ENCODE data around the gene COMMD7.
"Not testable (repeated sequence)": the region's sequence is repeated elsewhere in the genome, so short reads cannot be mapped to it uniquely, and the experiment has no call there.

COMMD7 gene

DNA sequence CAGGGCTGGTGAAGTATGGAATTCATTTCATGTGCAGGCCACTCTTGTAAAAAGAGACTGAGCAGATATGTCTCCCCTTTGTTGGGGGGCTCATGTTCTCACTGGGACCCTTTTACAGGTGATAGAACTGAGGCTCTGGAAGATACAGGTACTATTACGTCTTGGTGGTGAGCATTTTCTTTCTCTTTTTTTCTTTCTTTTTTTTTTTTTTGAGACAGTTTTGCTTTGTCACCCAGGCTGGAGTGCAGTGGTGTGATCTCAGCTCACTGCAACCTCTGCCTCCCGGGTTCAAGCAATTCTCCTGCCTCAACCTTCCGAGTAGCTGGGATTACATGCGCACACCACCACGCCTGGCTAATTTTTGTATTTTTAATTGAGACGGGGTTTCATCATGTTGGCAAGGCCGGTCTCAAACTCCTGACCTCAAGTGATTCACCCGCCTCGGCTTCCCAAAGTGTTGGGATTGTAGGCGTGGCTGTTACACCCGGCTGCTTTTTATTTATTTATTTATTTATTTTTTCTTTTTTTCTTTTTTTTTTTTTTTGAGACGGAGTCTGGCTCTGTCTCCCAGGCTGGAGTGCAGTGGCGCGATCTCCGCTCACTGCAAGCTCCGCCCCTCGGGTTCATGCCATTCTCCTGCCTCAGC is 22.1 kb upstream of the COMMD7 start:
- peak; percentile 51 for DNase-seq

DNA sequence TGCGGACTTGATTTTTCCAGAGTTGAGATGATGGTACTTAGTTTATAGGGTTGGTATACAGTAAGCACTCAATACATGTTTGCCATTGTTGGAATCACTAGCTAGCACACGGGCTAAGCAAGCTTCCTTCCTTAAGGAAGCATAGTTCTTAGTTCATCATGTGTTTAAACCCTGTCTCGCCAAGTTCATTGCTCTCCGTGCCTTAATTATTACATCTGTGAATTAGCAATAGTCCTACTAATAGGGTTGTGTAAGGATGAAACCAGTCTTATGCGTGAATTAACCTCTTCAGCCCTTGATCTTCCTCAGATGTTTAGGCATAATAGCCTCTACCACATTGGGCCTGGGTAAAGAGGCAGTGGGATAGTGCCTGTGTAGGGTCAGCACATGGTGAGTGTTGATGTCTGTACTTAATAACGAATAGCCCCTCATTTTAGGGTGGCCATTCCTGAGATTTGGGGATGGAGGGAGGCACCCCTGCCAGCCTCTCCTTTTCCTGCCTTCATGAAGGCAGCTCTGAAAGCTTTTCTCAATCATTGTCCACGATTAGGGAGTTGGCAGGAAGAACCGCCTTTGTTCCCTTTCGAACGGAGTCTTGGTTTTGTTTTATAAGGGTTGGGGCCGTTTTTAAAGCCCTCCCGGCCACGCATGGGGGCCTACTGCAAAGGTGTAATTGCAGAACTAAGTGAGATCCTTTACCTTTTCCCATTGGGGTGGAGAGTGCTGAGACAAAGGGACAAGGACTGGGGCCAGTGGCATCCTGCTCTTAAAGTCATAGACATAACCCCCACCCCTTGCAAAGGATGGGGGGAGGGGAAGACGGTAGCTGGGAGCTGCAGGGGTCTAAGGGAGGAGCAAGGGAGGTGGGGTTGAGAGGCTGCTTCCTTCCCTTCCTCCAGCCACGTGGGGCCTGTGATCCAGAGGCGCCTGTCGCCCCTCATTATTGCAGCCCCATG is 21.0 kb upstream of the COMMD7 start:
- no peak for DNase-seq

DNA sequence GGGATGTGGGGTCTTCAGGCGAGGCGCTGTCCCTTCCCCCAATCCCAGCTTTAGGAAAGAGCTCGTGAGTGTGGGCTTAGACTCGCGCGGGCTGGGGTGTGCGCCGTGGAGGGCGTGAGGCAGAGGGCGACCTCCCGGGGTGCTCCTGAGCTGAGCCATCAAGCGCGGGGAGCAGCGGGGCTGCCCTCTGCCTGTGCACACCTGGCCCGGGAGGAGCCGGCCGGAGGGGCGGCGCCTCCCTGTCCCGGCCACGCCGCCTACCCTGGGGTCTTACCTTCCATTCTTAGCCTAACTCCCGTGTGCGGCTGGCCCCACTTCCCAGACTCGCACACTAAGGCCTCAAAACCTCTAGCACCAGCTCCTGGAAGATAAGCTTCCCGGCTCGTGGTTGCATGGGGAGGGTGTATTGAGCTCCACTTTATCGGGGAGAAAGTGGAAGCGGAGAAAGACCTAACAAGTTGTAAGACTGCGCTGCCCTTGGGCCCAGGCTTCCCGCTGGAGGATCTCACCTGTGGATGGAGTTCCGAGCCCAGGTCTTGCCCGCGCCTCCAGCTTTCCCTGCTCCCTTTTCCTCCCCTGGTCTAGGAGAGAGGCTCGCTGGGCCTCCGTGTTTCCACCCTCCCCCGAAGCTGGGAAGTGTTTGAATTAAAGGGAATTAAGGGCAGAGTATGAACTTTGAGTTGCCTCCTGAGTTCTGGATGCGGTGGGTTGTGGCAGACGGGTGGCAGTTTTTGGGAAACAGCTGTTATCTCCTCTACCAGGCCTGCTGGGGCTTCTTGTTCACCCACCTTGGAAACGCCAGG is 20.1 kb upstream of the COMMD7 start:
- no peak for DNase-seq

DNA sequence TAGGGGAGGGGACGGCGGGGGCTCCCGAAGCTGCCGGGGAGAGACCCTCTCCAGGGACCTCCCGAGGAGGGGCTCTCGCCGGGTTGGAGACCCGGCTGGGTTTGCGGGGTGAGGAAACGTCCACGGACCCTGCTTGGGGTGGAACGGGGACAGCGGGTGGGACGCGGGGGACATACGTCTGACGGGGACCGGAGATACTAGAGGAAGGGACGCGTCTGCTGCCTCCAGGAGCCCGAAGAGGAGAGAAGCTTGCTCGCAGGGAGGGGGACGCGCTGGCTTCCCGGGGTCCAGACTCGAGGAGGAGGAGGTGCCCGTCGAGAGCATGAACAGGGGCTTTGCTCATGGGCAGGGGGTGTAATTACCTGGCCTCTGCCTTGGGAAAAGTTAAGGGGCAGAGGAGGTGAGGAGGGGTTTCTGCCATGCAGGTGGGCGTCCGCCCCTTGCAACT is 19.5 kb upstream of the COMMD7 start:
- no peak for DNase-seq

DNA sequence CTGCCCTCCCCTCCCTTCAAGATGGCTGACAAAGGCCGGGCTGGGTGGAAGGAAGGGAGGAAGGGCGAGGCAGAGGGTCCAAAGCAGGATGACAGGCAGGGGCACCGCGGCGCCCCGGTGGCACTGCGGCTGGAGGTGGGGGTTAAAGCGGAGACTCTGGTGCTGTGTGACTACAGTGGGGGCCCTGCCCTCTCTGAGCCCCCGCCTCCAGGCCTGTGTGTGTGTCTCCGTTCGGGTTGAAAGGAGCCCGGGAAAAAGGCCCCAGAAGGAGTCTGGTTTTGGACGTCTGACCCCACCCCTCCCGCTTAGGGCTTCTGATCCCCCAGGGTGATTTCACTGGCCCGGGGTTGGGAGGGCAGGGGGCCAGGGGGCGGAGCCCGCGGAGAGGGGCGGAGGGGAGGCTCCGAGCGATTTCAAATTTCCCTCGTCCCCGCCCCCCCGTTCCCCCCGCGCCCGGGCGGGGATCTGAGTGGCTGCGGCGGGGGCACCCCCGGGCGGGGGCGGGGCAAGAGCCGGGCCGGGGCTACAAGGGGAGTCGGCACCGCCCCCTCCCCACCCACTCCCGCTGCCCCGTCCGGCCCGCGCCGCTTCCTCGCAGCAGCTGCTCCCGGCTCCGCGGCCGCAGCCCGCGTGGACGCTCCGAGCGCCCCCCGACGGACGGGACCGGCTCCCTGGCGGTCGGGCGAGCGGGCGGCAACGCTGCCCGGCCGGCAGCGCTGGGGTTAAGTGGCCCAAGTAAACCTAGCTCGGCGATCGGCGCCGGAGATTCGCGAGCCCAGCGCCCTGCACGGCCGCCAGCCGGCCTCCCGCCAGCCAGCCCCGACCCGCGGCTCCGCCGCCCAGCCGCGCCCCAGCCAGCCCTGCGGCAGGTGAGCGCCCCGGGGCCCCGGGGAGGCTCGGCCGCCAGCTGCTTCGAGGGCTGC is 18.8 kb upstream of the COMMD7 start, which contains the start of gene DNMT3B:
Gene DNMT3B, plus strand, starts transcription at position 555 of the 923 bp plus-strand sequence. CDS start 17,939 bp downstream, outside the sequence.
- DNase-seq, result peak; percentile 54

DNA sequence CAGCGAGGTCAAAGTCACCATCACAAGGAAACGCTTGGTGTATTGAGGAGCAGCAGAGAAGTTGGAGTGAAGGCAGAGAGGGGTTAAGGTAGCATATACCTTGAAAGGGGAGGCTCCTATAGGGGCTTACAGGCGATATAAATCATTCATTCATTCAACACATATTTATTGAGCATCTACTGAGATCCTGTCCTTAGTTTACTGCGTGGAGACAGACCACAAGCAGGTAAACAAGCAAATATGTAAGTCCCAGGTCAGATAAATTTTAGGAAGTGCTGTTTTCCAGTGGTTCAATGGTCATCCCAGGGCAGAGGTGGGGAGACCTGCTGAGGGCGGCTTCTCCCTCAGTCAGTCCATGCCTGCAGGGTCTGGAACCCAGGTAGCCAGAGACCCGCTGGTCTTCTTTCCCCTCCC is 18.2 kb upstream of the COMMD7 start:
- no peak for DNase-seq

DNA sequence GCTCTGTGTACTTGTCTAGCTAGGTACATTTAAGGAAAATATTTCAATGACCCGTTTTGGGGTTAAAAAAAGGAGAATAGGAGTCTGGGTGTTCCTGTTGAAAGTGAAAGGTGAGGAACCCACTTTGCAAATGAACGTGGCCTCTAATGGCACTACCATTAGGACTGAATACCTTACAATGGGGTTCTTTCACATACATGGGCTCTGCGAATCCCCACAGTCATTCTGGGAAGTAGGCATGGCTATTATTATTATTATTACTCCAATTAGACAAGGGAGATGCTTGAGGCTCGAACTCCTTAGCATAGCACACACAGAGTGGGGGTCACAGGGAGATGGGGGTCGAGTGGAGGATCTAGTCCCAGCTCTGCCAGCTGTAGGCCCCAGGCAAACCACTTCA is 12.9 kb upstream of the COMMD7 start:
- no peak for DNase-seq

DNA sequence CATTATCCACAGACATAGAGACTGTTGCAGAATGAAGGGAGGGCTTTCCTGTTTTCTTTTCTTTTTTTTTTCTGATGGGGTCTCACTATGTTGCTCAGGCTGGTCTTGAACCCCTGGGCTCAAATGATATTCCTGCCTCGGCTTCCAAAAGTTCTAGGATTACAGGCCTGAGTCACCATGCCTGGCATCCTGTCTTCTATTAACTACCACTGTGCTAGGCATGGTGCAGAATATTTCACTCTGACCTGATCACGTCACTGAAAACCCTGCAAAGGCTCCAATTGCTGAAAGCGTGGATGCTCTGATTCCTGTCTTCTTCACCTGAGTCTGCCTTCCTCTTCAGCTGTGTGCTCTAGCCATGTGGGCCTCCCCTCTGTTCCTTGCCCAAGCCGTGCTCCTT is 10.5 kb upstream of the COMMD7 start:
- DNase-seq, result no peak

DNA sequence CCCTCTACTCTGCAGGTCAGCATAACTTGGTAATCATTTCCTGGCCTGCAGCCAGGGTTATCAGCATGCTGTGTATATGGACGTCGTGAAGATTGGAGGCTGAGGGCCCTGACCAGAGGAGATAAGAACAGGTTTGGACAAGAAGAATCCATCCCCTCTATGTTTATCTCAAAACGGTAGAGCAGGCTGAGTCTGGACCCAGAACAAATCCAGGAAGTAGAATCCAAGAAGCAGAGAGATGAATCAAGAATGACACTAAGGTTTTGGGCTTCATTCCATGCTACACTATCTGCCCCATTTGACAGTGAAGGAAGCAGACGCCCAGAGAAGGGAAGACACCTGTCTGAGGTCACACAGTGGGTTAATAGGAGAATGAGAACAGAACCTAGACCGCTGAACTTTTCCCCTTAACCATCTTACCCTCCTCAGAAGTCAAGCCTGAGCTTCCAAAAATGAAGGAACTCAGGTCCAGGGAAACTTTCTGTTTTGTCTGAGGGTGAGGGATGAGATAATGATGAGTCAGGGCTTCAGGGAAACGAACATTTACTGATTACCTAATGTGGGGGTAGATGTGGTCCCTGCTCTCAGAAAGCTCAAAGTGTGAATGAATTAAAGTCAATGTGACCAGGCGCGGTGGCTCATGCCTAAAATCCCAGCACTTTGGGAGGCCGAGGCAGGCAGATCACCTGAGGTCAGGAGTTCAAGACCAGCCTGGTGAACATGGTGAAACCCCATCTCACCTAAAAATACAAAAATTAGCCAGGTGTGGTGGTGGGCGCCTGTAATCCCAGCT is 9.4 kb upstream of the COMMD7 start:
- DNase-seq, result peak; percentile 81

DNA sequence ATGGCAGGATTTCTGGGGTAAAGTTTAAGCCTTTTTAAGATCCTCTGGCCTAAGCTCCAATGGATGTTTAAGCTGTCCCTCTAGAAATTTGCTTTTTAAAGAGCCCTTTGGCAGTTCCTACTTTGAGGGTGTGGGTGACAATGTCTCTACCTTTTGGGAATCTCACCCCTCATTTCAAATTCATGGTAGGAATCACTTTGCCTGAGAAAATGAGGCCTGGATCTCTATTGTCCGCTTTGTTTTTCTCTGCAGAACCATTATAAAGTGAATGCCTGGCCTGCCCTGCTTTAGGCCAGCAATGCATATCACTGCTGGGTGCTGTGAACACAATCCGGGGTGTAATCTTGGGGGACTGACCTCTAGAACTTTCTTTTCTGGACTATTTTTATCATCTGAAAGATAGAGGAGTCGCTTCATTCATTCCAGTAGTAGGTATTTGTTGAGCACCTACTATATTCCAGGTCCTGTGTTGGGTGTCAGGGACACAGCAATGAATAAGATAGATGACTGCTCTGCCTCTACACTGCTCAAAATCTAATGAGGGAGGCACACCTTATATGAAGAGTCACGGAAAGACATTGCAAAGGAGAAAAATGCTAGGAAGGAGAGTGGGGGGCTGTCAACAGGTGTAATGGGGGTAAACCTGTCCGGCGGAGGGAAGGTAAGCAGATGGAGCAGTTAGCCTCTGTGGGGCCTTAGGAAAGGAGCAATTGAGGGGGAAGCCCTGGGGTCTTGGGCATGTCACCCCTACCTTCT is 8.6 kb upstream of the COMMD7 start:
- DNase-seq, result no peak

DNA sequence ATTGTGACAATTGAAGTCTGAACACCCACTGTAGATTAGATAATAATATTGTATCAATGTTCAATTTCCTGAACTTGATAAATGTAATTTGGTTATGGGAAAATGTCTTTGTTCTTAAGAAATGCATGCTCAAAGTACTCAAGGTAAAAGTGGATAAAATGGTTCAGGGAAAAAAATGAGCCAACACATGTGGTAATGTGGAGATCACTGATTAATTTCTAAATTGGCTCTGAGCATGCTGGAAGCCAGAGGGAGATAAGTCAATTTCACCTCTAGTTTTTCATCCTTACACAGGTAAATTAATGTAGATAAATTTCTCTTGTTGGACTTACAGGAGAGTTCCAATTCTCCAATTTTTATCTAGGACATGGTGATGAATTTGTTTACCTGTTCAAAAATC is 8.0 kb upstream of the COMMD7 start:
- DNase-seq, result no peak

DNA sequence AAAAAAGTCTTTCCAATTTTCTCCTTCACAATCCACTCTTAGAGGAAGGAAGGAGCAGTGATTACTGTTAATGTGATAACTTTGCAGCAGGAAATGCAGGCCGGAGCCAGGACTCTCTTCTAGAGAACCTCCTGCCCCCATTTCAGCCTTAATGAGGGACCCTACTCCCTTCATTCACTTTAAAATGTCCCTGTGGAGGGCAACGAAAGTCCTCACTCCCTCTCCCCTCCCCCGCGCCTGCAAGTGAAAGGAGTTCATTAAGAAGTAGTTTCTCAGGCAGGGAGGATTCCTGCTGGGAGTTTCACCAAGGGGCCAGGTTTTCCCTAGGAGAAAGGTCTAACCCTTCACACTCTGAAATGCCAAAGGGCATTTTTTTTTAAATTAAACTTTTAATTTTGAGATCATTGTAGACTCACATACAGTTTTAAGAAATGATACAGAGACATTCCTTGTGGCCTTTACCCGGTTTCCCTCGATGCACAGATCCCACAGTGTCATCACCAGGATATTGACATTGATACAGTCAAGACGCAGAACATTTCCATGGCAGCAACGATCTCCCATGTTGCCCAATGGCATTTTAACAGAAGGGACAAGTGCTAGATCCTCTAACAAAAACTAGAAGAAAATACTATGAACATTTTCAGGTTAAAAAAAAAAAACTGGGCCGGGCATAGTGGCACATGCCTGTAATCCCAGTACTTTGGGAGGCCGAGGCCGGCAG is 6.8 kb upstream of the COMMD7 start:
- DNase-seq, result no peak

DNA sequence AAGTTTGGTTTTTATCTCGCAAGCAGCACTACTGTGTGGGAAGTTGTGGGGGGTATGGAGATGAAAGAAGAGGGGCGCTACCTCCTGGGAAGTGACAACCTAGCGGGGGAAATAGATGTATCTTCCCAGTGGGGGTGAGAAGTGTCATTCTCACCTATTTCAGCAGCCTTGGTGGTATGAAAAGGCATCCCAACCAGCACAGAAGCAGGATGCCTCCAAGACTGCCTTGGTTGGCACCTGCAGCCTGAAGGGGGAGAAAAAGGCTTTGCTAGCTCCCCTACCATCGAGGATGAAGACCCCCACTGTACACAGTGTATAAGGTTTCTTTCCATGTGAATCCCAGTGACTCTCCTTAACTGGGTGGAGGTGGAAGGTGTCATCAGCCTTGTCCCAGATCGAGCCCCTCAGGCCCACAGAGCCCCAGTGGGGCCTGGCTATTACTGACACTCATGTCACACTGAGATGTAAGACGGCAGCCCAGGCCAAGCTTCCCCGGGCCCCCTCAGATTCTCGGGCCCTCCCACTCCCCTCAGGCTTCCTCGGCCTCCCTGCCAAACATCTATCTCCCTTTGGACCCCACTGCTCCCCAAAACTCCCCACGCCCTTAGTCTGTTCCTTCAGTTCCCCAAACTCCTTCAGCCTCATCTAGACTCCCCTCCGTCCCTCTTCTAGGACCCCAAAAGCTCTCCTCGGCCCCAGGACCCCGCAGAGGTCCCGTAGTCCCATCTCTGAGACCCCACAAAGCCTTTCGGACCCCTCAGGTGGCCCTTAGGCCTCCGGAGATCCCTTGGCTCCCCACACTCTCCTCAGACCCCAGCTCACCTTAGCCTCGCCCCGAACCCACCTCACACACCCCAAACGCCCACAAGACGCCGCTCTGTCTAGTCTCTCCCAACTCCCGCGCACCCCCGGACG is 688 bp downstream of the COMMD7 start:
- DNase-seq, result no peak

DNA sequence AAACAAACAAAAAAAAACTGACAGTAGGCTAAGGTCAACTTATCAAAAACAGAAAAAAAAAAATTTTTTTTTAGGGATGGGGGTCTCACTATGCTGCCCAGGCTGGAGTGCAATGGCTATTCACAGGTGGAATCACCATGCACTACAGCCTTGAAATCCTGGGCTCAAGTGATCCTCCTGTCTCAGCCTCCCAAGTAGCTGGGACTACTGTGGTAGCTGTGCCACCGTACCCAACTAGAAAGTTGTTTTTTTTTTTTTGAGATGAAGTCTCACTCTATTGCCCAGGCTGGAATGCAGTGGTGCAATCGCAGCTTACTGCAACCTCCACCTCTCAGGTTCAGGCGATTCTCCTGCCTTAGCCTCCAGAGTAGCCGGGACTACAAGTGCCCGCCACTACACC is 2.1 kb downstream of the COMMD7 start:
- DNase-seq, result no peak

DNA sequence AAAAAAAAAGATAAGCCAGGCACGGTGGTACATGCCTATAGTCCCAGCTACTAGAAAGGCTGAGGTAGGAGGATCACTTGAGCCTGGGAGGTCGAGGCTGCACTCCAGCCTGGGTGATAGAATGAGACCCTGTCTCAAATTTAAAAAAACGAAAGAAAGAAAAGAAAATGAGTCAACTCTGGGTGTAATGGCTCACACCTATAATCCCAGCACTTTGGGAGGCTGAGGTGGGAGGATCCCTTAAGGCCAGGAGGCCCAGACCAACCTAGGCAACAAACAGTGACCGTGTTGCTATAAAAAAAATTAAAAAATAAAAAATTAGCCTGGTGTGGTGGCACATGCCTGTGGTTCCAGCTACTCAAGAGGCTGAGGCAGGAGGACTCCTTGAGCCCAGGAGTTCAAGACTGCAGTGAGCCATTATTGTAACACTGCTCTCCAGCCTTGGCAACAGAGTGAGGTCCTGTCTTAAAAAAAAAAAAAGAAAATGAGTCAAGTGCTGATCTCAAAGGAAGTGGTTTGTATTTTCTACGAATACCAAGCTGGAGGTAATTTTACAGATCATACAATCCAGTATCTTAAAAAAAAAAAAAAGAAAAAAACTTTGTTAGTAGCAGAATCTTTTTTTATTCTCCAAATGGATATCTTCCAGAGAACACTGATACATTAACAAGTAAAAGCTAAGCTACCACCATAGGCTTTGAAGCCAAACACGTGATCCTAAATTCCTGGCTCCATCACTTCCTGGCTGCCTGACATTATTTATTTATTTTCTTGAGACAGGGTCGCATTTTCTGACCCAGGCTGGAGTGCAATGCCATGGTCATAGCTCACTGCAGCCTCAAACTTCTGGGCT is 5.7 kb downstream of the COMMD7 start:
- peak; percentile 55 for DNase-seq

DNA sequence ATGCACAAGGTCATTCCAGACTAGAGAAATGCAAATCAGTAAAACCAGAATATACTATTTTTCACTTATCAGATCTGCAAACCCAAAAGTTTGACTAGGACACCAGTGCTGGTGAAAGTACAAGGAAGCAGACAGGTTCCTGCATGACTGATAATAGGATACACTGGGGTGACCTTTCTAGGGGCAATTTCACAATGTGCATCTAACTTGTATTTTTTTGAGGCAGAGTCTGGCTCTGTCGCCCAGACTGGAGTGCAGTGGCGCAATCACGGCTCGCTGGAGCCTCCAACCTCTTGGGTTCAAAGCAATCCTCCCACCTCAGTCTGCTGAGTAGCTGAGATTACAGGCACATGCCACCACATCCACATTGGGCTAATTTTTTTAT is 11.4 kb downstream of the COMMD7 start:
- no peak for DNase-seq

DNA sequence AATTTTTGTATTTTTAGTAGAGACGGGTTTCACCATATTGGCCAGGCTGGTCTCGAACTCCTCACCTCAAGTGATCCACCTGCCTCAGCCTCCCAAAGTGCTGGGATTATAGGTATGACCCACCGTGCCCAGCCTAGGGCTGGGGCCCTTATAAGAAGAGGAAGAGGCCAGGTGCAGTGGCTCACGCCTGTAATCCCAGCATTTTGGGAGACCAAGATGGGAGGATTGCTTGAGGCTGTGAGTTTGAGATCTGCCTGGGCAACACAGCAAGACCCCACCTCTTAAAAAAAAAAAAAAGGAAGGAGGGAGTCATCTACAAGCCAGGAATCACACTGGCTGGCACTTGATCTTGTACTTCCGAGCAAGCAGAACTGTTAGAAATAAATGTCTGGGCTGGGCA is 13.9 kb downstream of the COMMD7 start:
- DNase-seq, result not testable (repeated sequence)

DNA sequence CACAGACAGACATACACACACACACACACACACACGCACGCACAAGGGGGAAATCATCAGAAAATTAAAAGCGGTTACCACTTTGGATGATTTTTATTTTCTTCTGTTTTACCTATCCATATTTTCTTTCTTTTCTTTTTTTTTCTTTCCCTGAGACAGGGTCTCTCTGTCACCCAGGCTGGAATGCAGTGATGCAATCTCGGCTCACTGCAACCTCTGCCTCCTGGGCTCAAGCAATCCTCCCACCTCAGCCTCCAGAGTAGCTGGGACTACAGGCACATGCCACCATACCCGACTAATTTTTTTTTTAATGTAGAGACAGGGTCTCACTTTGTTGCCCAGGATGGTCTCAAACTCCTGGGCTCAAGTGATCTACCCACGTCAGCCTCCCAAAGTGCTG is 14.8 kb downstream of the COMMD7 start:
- not testable (repeated sequence) for DNase-seq
